Activated CD8-positive, alpha-beta memory T cell treated with anti-CD3 and anti-CD28 coated beads for 48 hours (primary cell): ENCODE results near the gene SLIT3.

Source experiments
- DNase-seq, 3 experiments: peaks; one replicate each; pipeline ENCODE4 v3.0.0-alpha.2; 2020; ENCODE audit warnings: low read depth in 2 of 3, low spot score in 2 of 3

The SLIT3 gene

DNA sequence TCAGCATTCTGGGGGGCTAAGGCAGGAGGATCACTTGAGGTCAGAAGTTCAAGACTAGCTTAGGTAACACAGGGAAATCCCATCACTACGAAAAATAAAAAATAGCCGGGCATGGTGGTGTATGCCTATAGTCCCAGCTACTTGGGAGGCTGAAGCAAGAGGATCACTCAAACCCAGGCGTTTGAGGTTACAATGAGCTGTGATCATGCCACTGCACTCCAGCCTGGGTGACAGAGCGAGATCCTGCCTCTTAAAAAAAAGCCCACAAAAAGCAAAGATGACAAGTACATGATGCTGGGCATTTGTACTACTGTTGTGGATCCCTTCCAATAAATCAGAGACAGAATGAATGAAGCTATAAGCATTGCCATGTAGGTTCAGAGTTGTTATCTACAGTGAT lies 401.7 kb downstream of the SLIT3 start:
- no peak for DNase-seq

DNA sequence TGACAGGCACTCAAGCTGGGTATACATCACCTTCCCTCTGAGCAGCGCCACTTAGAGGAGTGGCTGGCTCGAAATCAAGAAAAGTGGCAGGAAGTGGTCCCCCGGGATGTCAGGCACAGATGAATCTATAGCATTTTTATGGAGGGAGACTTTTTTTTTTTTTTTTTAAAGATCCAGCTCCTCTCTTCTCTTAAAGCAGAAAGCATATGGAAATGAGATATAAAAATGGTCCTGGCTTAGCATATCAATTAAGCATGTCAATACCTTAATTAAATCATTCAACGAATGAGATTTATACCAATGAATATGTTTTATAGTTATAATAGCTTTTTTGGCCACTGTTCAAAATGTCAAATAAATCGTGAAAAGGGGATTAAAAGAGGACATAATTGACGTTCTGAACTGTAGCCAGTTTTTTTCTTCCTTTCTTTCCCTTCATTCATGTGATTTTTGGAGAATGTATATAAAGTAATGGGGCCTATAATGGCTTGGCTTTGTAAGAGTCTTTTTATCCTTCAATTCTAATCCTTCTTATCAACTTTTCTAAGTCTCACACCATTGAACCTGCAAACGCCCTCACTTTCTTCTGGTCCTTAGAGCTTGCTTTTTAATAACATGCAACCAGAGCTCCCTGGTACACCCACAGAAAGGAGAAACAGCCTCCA lies 402.6 kb downstream of the SLIT3 start:
- no peak for DNase-seq

DNA sequence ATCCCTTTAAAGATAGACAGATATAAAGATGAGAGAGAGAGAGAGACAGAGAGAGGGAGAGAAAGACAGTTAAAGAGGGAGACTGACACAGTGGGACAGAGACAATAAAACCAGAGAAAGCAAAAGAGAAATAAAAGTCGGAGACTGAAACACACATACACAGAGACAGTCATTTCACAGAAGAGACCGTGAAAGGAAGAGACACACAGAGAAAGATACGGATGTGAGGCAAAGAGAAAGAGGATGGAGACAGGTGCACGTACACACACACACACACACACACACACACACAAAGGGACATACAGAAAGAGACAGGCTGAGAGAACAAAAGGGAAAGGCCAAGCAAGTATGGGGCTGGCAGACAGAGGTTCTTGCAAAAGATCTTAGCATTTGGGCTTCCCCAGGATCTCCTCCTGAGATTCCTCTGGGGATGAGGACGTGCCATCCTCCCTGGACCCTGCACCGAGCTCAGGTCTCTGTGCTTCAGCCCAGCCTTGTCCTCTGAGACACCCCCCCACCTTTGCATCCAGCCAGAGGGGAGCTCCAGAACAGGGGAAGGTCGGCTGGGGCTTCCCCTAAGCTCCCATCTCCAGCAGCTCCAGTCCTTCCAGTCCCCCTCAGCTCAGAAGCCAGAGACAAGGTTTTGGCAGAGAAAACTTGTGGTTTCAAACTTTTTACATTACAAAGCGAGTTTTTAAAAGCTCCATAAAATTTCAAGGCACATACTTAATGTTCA lies 403.4 kb downstream of the SLIT3 start:
- no peak for DNase-seq

DNA sequence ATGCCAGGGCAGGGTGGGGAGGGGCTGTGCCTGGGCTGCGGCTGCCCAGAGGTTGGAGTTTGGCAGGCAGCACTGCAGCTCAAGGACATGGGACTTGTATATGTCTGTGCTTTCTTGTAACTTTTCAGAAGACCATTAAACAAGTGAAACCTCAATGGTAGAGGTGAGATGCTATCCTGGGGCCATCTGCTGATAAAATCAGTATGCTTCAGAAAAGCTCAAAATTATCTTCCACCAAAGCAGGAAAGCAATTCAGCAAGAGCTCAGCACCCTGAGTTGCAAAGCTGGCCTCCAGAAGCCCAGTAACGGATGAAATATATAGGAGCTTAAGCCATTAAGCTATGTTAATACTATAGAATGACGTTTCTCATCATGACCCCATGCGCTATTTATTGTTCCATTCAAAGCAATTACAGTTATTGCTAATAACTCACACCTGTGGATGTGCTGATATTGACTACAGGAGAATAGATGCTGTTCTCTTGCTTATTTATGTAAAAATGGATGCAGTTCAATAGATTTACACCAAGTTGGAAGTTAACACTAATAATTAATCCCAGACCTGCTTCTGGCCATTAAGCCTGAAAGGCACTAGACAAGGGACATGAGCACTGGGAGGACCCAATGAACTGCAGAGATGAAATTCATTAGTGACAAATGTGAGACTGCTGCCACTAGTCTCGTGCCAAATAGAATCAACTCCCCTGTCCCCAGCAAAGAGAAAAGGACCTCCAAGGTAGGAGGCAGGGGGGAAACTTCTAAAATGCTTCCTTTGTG lies 405.5 kb downstream of the SLIT3 start:
- DNase-seq: no peak

DNA sequence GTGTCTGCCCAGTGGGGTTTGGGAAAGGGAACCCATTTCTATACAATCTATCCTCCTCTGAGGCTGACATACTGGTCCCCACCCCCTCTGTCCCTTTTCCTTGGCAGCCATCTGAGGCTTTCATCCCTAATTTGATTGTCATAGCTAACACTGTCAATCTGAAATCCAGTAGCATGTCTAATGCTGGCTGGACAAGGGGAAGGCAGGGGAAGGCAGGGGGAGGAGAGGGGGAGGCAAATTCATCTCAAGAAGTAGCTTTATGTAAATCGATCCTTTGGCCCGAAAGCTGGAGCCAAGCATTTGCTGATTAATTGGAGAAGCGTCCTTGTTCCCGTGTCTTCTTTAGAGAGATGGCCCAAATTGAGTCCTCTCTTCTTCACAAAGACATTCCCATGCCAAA lies 407.7 kb downstream of the SLIT3 start:
- DNase-seq: no peak

DNA sequence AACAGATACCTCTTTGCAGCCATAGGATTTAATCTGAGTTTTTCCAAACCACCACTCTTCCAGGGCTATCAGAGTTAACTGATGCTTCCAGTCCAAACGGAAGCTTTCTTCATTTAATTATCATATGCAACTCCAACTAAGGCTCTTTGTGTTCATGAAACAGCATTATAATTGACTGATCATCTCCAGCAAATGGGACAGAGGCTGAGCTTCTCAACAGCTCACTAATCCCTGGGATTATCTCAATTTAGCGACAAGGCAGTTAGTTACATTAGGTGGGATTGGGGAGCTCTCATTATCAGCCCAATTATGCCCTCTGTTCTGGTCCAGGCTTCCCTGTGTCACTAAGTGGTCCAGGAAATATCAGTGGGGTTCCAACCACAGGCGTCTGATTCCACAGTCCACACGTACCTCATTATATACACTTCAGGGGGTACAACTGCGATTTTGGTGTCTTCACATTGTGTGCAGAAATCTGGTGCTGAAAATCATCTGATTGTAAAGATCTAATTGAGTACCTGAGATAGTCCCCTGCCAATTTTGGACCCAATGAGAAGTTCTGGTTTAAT lies 408.2 kb downstream of the SLIT3 start:
- no peak for DNase-seq

DNA sequence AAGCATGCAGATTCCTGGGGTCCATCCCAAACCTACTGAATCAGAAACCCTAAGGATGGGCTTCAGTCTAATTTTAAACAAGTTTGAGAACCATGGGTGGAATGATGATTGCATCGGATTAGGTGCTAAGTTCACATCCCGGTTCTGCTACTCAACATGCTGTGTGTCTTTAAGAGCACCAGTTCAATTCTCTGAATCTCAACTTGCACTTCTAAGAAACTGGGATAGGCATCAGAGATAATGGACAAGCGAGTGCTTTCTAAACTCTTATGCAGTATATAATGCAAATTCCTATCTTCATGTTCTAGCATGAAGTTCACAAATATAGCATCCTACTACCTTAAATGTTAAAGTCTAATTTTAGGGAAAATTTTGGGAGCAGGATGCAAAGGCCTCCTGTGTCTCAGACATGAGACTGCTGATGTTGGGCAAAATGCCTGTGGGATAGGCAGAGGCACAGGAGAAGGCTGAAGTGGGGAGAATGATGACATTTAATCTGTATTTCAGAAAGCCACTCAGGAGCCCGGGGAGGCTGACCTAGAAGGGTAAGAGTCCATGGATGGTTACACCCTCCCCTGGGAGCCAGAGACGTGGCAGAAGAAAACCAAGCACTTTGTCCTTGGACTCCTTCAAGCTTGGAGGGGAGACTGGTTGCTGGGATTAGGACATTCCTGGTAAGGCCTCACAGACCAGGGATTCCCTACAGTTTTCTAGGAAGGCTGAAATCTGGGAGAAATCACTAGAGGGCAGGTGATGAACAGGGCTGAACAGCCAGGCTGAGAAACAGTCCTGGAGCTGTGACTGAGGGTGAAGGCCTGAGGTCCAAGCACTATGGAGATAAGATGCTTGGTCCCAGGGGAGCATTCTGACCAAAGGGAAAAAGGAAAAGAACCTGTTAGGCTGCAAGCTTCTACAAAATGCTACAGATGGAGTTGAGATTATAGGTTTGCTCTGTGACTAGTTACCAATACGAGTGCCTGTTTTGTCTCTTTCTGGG lies 409.8 kb downstream of the SLIT3 start:
- no peak for DNase-seq

DNA sequence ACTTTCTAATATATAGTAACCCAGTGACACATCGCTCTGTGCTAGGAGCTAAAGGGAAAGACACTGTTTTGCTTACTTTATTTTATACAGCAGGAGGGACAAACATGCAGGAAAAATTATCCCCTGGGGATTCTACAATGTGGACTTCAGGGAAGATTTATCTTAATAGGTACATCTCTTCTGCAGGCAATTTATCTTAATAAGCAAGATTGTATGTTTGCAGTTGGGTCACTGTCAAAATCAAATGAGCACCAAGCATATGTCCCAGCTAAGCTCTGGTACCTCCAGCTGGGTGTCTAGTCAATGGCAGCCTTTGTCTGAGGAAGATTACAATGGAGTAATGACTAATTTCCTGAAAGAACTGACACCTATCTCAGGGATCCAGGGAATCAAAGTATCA lies 411.9 kb downstream of the SLIT3 start:
- no peak for DNase-seq

DNA sequence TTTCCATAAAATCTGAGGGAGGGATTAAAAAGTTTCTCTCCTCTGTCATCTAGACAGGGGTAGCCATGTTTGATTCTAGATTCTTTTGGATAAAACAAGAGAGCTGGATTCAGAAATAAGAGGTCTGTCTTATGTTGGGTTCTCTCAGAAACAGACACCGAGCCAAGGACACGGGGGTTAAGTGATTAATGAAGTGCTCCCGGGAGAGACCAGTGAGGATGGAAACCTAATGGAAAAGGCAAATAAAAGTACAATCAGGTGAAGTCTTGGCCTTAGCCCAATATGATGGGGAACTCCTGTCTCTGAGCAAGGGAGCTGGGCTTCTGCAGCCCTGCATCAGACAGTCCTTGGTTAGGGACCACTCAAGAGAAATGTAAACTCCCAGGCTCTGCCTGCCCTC lies 413.0 kb downstream of the SLIT3 start:
- DNase-seq: no peak

DNA sequence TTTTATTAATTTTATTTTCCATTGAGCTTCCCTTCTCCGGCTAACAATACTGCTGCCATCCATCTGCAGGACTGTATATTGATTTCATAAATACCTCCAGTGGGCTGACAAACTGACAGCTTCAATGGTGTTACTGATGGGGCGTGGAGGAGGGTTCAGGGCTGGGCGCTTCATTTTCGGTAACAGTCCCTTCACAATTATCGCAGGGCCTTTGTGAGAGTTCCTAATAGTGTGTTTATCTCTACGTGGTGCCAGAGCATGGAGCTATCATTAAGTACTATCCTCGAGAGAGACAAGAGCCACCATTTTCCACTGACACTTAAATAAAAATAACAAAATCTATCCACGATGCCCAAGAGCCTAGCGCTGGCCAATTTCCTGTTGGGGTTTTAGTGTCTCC lies 414.8 kb downstream of the SLIT3 start:
- DNase-seq: no peak

DNA sequence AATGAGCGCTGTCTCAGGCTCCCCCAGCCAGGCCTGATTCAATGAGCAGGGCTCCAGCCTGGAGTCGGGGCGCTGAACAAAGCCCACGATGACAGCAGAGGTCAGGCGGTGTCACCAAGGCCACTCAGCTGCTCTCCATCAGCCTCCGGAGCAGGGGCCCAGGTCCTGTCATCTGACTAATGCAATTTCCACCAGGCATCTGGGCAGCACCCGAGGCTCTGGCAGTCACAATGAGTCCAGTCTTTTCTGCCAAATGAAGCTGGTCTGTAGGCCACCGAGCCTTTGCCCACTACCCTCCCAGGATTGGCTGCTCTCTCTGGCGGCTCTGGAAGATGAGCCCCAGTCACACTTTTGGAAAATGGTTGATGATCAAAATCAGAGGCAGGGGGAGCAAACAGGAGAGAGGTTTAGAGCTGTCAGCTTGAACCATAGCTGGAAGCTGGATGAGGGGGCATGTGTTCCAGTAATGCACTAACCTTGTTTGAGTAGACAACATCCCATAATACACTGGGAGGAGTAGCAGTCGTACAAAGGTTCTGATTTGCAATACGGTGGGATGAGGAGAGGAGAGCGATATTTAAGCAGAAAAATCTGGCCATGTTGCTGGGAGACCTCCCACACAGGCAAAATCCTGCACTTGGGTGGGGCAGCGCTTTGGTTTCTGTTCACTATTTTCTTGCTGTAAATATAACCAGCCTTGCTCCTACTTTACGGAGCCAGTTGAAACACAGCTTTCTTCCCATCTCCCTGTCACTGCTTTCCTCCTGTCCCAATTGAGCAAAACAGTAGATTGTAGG lies 415.4 kb downstream of the SLIT3 start:
- DNase-seq: no peak

DNA sequence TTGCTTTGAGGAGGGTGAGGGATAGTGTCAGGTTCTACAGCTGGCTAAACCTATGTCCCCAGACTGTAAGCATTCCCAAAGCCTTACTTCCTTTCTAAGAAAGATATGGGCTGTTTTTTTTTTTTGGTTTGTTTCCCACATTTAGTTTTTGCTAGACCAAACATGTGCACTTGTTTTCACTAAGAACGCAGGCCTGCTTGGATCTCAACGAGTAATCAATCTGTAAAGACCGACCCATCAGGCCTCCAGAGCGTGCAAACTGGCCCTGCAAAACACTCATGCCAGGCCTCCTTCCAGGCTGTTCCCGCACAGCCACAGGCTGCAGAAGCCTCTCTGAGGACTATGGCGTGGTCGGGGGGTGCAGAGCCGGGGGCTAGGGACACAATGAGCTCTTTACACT lies 416.9 kb downstream of the SLIT3 start:
- DNase-seq: no peak

DNA sequence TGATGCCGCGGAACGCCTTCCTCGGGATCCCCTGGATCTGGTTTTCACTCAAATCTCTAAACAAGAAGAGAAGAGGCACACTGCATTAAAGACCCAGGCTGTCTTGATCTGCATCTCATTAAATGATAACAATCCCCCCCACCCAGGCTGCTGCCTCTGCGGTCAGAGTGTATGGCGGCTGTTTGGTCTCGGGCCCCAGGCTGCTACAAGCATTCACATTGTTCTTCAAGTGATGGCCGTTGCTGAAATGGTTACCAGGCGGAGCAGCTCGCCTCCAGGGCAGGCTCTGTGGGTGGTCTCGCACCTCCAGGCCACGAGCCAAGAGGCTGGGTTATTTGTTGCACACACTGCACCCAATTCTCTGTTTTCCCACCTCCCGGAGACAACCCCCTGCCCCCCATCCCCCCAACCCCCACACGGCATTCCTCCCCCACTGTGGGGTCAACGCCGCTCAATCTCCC lies 417.6 kb downstream of the SLIT3 start:
- no peak for DNase-seq

DNA sequence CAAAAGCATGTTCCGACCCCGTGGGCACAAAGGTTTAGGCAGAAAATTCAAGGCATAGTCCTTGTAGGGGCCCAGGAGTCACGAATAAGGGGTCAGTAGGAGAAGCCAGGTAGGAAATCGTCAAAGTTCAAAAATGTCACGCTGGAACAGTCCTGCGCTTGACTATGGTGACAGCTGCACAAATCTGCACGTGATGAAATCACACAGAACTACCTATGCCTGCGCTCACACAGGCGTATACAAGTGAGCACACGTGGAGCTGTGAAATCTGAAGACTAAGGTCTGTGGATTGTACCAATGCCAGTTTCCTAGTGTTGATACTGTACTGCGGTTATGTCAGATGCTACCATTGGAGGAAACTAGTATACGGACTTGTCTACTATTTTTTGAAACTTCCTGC lies 418.7 kb downstream of the SLIT3 start:
- no peak for DNase-seq

DNA sequence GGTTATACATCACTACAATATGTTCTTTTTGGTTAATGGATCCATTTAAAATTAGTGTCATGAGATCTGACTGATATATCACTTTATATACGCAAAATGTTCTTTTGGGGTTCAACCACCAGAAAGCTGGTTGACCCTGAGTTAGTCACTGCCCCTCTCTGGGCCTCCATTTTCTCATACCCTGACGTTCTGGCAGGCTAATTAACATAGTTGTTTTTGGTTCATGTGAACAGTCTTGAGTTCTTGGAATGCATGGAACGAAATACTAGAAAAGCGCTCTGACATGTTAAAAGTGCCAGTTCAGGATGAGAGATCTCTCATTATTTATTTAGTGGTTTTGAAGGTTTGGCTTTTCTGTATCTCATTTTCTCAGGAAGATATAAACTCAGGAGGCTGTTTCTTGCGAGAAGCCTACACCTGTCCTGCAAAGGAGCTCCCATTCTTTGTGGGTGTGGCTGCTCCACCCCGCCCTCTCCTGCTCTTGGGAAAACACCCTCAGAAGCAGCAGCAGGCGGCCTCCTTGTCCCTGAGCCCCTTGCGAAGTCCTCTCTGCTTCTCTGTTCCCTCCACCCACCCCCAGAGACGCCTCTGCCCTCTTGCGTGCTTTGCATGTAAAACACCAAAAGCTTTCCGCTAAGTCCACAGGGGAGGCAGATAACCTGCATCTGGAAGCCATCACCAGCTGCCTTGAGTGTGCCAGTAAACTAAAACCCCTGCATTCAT lies 419.4 kb downstream of the SLIT3 start:
- no peak for DNase-seq

DNA sequence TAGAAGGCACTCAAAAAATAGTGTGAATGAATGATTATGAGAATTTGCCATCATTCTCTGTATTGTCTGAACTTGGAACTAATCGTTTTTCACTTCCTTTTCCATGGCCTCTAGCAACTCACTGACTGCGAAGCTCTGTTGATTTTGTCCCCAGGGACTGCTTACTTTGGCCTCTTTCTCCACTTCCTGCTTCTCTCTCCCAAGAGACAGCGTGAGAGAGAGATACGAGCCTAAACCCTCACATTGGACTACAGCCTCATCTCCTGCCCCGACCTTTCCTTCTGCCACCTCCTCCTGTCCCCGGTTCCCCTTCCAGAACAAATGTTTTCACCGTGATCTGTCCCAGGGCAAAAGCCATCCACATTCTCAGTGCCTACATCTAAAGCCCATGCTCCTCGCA lies 421.0 kb downstream of the SLIT3 start:
- DNase-seq: no peak

DNA sequence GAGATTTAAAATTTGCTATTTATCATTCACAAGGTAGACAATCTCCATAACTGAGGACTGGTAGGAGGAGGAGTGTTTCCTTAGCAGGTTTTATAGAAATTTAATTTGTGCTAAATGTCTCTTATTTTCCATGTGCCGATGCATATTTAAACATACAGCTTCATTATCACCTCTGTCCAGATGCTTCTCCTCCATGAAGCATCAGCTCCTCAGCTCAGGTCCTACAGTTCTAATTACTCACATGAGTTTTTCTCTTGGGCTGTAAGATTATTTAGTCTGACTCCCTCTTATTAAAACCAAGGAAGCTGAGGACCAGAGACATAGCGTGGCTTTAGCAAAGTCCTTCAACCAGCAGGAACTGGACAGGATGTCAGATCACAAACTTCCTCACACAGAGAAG lies 421.6 kb downstream of the SLIT3 start:
- no peak for DNase-seq

DNA sequence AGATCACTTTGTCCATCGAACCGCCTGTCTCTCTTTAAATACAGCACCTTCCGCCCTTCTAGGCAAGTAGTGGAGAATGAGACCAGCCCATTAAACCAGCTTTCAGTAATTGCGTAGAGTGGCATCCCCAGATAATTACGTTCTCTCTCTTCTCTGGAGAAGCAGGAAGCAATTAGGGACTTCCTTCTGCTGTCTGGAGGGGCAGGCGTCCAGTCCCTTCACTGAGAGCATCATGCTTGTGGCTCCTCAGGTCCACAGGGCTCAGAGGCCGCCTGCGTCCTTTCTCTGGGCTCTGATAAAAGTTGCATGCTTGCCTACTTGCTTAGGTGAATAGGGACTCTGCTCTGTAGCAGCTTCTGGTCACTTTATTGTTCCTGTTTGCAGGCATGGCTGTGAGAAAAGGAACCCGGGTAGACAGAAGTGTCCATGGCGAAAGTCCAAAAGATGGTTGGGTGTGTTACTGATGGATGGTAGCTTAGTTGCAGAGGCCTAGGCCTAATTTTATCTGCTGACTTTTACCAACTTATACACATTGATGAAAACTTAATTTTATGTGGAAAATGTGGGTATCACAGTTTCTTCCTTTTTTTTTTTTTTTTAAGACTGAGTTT lies 422.7 kb downstream of the SLIT3 start:
- no peak for DNase-seq
